PC-3 (cell line): Measurements from ENCODE around the gene ACTMAP.

ENCODE experiments used
- EZH2 ChIP-seq: fragments of 300-600 bp; sonication (generic); IDR thresholded peaks from one replicate; pipeline ENCODE4 v1.6.1; 2017; ENCODE audit warnings: antibody characterized with exemption, mild to moderate bottlenecking, low read length; ENCODE audit not compliant: unreplicated experiment
- TF ChIP-seq, protein P1 (sequence below): fragments of 300-600 bp; sonication (generic); conservative IDR thresholded peaks from 2 replicates; pipeline ENCODE4 v1.5.1; 2017; ENCODE audit warnings: antibody characterized with exemption, low read depth, mild to moderate bottlenecking, low read length

DNA sequence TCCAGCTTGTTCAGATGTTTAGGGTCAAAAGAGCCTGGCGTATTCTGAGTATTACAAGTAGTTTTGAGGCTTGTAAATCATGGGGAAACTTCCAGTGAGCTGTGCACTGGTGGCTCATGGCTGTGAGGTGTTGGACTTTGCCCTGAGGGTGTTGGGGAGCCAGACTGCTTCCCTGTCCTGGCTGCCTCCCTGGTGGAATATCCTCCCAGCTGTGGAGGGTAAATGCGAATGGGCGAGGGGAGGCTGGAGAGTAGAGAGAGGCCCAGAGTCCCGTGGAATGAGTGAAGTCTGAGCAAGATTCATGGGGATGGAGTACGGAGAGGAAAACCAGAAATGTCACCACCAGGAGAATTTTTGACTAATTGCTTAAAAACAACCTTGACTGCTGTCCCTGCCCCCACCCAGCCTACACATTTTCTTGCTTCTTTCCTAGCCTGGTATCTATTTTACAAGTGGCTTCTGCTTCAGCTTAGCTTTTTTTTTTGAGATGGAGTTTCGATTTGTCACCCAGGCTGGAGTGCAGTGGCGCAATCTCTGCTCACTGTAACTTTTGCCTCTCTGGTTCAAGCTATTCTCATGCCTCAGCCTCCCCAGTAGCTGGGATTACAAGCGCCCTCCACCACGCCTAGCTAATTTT, 4.5 kb upstream of the ACTMAP start:
- no peak for TF ChIP-seq EZH2
- TF ChIP-seq, protein P1, sequence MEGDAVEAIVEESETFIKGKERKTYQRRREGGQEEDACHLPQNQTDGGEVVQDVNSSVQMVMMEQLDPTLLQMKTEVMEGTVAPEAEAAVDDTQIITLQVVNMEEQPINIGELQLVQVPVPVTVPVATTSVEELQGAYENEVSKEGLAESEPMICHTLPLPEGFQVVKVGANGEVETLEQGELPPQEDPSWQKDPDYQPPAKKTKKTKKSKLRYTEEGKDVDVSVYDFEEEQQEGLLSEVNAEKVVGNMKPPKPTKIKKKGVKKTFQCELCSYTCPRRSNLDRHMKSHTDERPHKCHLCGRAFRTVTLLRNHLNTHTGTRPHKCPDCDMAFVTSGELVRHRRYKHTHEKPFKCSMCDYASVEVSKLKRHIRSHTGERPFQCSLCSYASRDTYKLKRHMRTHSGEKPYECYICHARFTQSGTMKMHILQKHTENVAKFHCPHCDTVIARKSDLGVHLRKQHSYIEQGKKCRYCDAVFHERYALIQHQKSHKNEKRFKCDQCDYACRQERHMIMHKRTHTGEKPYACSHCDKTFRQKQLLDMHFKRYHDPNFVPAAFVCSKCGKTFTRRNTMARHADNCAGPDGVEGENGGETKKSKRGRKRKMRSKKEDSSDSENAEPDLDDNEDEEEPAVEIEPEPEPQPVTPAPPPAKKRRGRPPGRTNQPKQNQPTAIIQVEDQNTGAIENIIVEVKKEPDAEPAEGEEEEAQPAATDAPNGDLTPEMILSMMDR: no peak
